GM12878 (cell line): Measurements from ENCODE around the gene DAPK3. TPM values are rescaled to one million over a fixed set of nuclear protein-coding genes. Genes with fewer than 3 reads are reported as not detected.

Source experiments
- ATAC-seq: fragments of 200-7000 bp; cut with Tn5 transposase; 3 replicates; pipeline ENCODE4 v1.9.1; 2020; ENCODE audit warnings: mild to moderate bottlenecking, moderate library complexity
- BruUV-seq: library from RNA; stranded (reverse); fragments of 400-500 nt; replicated peaks from 2 replicates; lab custom pipeline; 2021; lab: Mats Ljungman, UMichigan
- CTCF ChIA-PET: fragments of 300-600 bp; sonication (Branson Sonifier 250); formaldehyde crosslinking; extraction: SDS; loops from one replicate; lab custom pipeline; 2021; ENCODE audit warnings: inconsistent platforms; lab: Yijun Ruan, JAX
- POLR2A ChIA-PET: fragments of 350-600 bp; formaldehyde crosslinking; extraction: SDS; loops from one replicate; lab custom pipeline; 2021; ENCODE audit warnings: inconsistent platforms; lab: Charles Lee
- RAD21 ChIA-PET: fragments of 300-600 bp; sonication (Branson Sonifier 250); formaldehyde crosslinking; loops from one replicate; lab custom pipeline; 2023; ENCODE audit warnings: antibody characterized with exemption; ENCODE audit not compliant: unreplicated experiment; lab: Charles Lee
- SMC1A ChIA-PET: fragments of 300-600 bp; sonication (Branson Sonifier 250); formaldehyde crosslinking; loops from one replicate; lab custom pipeline; 2023; ENCODE audit not compliant: unreplicated experiment, uncharacterized antibody; lab: Charles Lee
- DNase-seq: peaks from one replicate; pipeline ENCODE4 v3.0.0-alpha.2; 2011; ENCODE audit warnings: low read depth, low spot score
- FAIRE-seq: peaks from 3 replicates; lab custom pipeline; 2011; peaks lifted over from hg19 to GRCh38; lab: Jason Lieb, UNC
- H2AFZ ChIP-seq: 2 replicates; pipeline ENCODE4 v1.6.0; 2011; ENCODE audit warnings: low read depth, low read length, control low read depth; ENCODE audit not compliant: control insufficient read depth
- H3K27ac ChIP-seq: 2 replicates; pipeline ENCODE4 v1.5.1; 2011; ENCODE audit warnings: control low read depth; ENCODE audit not compliant: control insufficient read depth, insufficient read depth
- H3K27me3 ChIP-seq, 2 experiments: replicated peaks in 1 of 2; 2 replicates each; pipeline versions ENCODE4 v1.6.0 to v1.6.1; 2011; ENCODE audit warnings: low read length in 1 of 2; ENCODE audit not compliant: control insufficient read depth in 2 of 2, insufficient read depth in 2 of 2
- H3K36me3 ChIP-seq, 2 experiments: 2 replicates each; pipeline ENCODE4 v1.5.1; 2011; ENCODE audit warnings: low read length in 1 of 2; ENCODE audit not compliant: control insufficient read depth in 2 of 2, insufficient read depth in 2 of 2
- H3K4me1 ChIP-seq: 2 replicates; pipeline ENCODE4 v1.6.1; 2011; ENCODE audit warnings: mild to moderate bottlenecking, low read length, moderate library complexity, mixed read lengths; ENCODE audit not compliant: control insufficient read depth, insufficient read depth
- H3K4me2 ChIP-seq: 2 replicates; pipeline ENCODE4 v1.6.0; 2011; ENCODE audit warnings: control low read depth; ENCODE audit not compliant: control insufficient read depth, insufficient read depth
- H3K4me3 ChIP-seq: fragments of 200-600 bp; sonication (generic); 2 replicates; pipeline ENCODE4 v1.5.1; 2016
- H3K79me2 ChIP-seq: 2 replicates; pipeline ENCODE4 v1.6.0; 2011; ENCODE audit warnings: low read length; ENCODE audit not compliant: control insufficient read depth, insufficient read depth
- H3K9ac ChIP-seq: 2 replicates; pipeline ENCODE4 v1.8.0; 2011; ENCODE audit warnings: low read length, control low read depth, mixed read lengths; ENCODE audit not compliant: control insufficient read depth, insufficient read depth
- H3K9me3 ChIP-seq: replicated peaks from 3 replicates; pipeline ENCODE4 v1.5.1; 2011; ENCODE audit warnings: mild to moderate bottlenecking, low read length; ENCODE audit not compliant: control insufficient read depth, insufficient read depth
- H4K20me1 ChIP-seq: 2 replicates; pipeline ENCODE4 v1.6.0; 2011; ENCODE audit not compliant: control insufficient read depth, insufficient read depth
- MXI1 ChIP-seq: fragments of 150-350 bp; IDR thresholded peaks from 2 replicates; pipeline ENCODE4 v1.6.1; 2011; ENCODE audit warnings: low read depth, mild to moderate bottlenecking, inconsistent platforms, low read length, improper control_type of control experiment
- POLR2A ChIP-seq: IDR thresholded peaks from 2 replicates; pipeline ENCODE4 v1.6.1; 2011; ENCODE audit warnings: low read depth, mild to moderate bottlenecking, low read length
- POU2F2 ChIP-seq: IDR thresholded peaks from 3 replicates; pipeline ENCODE4 v1.6.1; 2011; ENCODE audit warnings: low read depth, mild to moderate bottlenecking, low read length, borderline replicate concordance
- RBBP5 ChIP-seq: fragments of 200-600 bp; sonication (generic); conservative IDR thresholded peaks from 2 replicates; pipeline ENCODE4 v1.6.1; 2016
- SIN3A ChIP-seq: IDR thresholded peaks from 2 replicates; pipeline ENCODE4 v1.6.1; 2012; ENCODE audit warnings: low read depth, low read length, improper control_type of control experiment
- SRF ChIP-seq, 2 experiments: IDR thresholded peaks; 2 replicates each; pipeline ENCODE4 v1.6.1; 2011; ENCODE audit warnings: low read depth in 2 of 2, low read length in 2 of 2, mild to moderate bottlenecking in 1 of 2, moderate library complexity in 1 of 2
- STAT1 ChIP-seq: fragments of 450-650 bp; conservative IDR thresholded peaks from 2 replicates; pipeline ENCODE4 v1.6.1; 2014; ENCODE audit warnings: antibody characterized with exemption, mild to moderate bottlenecking
- ZBTB4 ChIP-seq: fragments of 450-650 bp; formaldehyde crosslinking; IDR thresholded peaks from 2 replicates; pipeline ENCODE4 v1.4.0; 2022; ENCODE audit warnings: mild to moderate bottlenecking, moderate library complexity
- ZNF207 ChIP-seq: fragments of 450-650 bp; IDR thresholded peaks from 2 replicates; pipeline ENCODE4 v1.6.1; 2014; ENCODE audit warnings: antibody characterized with exemption, mild to moderate bottlenecking, borderline replicate concordance
- ZNF384 ChIP-seq: IDR thresholded peaks from 2 replicates; pipeline ENCODE4 v1.6.1; 2012; ENCODE audit warnings: low read depth, mild to moderate bottlenecking, low read length, improper control_type of control experiment, borderline replicate concordance
- WGBS: methylation state at CpG from one replicate; pipeline ENCODE4 v1.1.6; 2016; ENCODE audit warnings: low lambda C conversion rate; ENCODE audit not compliant: insufficient replicate concordance, insufficient coverage; ENCODE audit errors: missing lambda C conversion rate; 5-methylcytosine and 5-hydroxymethylcytosine counted together
- in situ Hi-C: fragments of 300-500 bp; cut with MboI; formaldehyde crosslinking; loops from 9 replicates; pipeline ENCODE4 v1.14.3; 2018; ENCODE audit warnings: mixed read lengths
- intact Hi-C: fragments of 100-400 bp; cut with micrococcal nuclease; formaldehyde crosslinking; loops from one replicate; pipeline ENCODE4 v1.14.2; 2022; ENCODE audit not compliant: unreplicated experiment
- polyA plus RNA-seq, 11 experiments: library from polyadenylated mRNA; depleted of rRNA in 4 of 11; unstranded in 6 of 11; stranded (reverse) in 5 of 11; fragments of >200 nt; fragmentation: Nextera tagmentation in 4 of 11; fragmentation: Illumina TruSeq in 1 of 11; extraction: Ambion mirVana in 4 of 11; extraction: Trizol in 1 of 11; gene quantifications; 1 replicate in 1 of 11; 2 replicates in 10 of 11; pipeline versions ENCODE4 v1.2.1 to v1.2.3, GENCODE V29; 2011 to 2016; ENCODE audit warnings: inconsistent platforms in 2 of 11, missing spikeins in 2 of 11, low read depth in 1 of 11
- total RNA-seq, 4 experiments: library from RNA; depleted of rRNA in 3 of 4; stranded (reverse); fragments of >200 nt in 3 of 4; fragmentation: Illumina TruSeq in 1 of 4; extraction: Trizol in 1 of 4; gene quantifications; 2 replicates each; pipeline versions ENCODE4 v1.2.1 to v1.2.3, GENCODE V29; 2013 to 2021
- TF ChIP-seq, protein P1 (sequence below): IDR thresholded peaks from 2 replicates; pipeline ENCODE4 v1.6.1; 2011; ENCODE audit warnings: low read depth, mild to moderate bottlenecking, low read length, moderate library complexity, borderline replicate concordance; ENCODE audit errors: extremely low read depth
- TF ChIP-seq, protein P2 (sequence below), 3 experiments: IDR thresholded peaks in 2 of 3; conservative IDR thresholded peaks in 1 of 3; 2 replicates each; pipeline ENCODE4 v1.5.1; 2011; ENCODE audit warnings: low read depth in 3 of 3, low read length in 3 of 3, mild to moderate bottlenecking in 3 of 3, control low read depth in 2 of 3, moderate library complexity in 2 of 3, inconsistent platforms in 1 of 3, mixed read lengths in 1 of 3; ENCODE audit not compliant: control insufficient read depth in 2 of 3, insufficient read depth in 1 of 3; ENCODE audit errors: extremely low read depth in 1 of 3

Gene DAPK3
- total and polyA plus RNA-seq, 10 of the 15 experiments (the other 5 are each of a cell fraction or from before 2014, with no cell fraction given): 0.13 to 46.4 (median 24.8) TPM

DNA sequence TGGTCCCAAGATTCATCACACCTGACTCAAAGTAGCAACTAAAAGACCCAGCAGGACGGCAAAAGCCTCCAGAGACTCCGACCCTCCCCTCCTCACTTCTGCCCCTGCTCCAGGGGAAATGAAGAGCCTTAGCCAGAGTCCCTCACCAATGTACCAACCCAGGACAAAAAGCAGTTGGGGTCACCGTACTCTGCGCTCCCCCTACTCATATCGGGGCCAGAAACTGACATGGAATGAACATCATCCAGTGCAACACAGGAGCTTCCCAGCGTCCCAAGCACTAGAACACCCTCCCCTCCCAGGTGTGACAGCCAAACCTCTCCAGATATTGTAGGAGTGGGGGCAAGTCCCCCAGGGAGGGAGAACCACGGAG lies 12.6 kb upstream of the DAPK3 start (continued):
- TF ChIP-seq, protein P1, sequence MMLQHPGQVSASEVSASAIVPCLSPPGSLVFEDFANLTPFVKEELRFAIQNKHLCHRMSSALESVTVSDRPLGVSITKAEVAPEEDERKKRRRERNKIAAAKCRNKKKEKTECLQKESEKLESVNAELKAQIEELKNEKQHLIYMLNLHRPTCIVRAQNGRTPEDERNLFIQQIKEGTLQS: no peak
- TF ChIP-seq RBBP5: no peak
- TF ChIP-seq SIN3A: no peak
- TF ChIP-seq MXI1: no peak

DNA sequence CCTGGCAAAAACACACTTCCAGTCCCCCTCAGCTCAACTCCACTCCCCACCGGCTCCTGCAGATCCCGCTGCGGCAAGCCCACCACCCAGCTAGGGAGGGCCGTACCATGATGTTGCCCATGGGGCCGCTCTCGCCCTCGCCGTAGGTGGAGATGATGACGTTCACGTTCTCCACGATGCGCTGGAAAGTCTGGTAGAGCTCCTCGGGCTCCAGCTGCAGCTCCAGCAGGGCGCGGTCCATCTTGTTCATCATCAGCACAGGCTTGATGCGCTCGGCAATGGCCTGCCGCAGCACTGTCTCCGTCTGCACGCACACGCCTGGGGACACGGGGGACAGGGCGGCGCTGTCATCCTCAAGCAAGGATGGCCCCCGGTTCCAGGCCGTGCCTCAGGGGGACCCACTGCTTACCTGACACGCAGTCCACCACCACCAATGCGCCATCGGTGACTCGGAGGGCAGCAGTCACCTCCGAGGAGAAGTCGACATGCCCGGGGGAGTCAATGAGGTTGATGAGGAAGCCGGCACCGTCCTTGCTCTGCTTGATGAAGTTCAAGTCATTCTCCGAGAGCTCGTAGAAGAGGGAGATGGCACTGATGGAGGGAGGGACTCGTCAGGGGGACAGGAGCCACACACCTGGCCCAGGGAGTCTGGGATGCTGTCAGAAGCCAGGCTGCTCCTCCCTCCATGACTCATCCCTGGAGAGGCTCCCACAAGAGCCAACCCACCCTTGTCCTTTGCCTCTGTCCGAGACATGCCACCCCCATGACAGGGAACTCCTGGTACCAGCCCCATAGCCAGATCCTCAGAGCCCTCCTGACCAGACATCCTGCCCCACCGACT lies 12.0 kb upstream of the DAPK3 start:
- SMC1A ChIA-PET: no interaction called here
- peaks cover 14% of the 10 kb centered on the region for H3K4me1 ChIP-seq
- no TSS peak for BruUV-seq
- no peak for FAIRE-seq
- 83% methylated on average over 40 of the region's 40 CpGs for WGBS
- H3K27me3 ChIP-seq: no peaks in the 10 kb centered on the region
- H3K9me3 ChIP-seq: no peaks in the 10 kb centered on the region
- in situ Hi-C loops: no loop called here
- H3K36me3 ChIP-seq: peaks cover 40 to 56% of the 10 kb centered on the region in 2 experiments
- DNase-seq: no peak
- peaks cover 48% of the 10 kb centered on the region for H4K20me1 ChIP-seq
- peak overlapping the region; percentile 97 for H3K4me3 ChIP-seq
- no peak for ATAC-seq
- peak overlapping the region; percentile 96 for H3K9ac ChIP-seq
- H3K27ac ChIP-seq: peak overlapping the region; percentile 79; the same call in 1 of the 2 replicates
- POLR2A ChIA-PET: interaction anchor here (1.9 kb wide), 1 partner anchor 12 kb away, joined by 8 read pairs; the partner anchor contains the start of gene DAPK3
- H3K4me2 ChIP-seq: peak overlapping the region; percentile 89
- intact Hi-C loops: no loop called here
- CTCF ChIA-PET: interaction anchor here (1.0 to 1.2 kb wide), 2 partner anchors 24 to 157 kb away, joined by 3 to 4 read pairs; partner anchors contain the start of gene PIAS4
- RAD21 ChIA-PET: no interaction called here
- H2AFZ ChIP-seq: no peak overlapping the region
- peaks cover 71% of the 10 kb centered on the region for H3K79me2 ChIP-seq
- TF ChIP-seq ZNF384 (no peak), POLR2A (peak; percentile 81), ZNF207 (no peak), ZBTB4 (CRISPR knock-in tag) (no peak), STAT1 (no peak), SRF (IDR thresholded peaks at IDR 0.05; ENCODE audit: low read depth in 2 of 2, low read length in 2 of 2) (peak in 1 of 2 experiments; percentile 19; a peak in 1 of 4 replicates), POU2F2 (no peak)
- TF ChIP-seq, protein P2, sequence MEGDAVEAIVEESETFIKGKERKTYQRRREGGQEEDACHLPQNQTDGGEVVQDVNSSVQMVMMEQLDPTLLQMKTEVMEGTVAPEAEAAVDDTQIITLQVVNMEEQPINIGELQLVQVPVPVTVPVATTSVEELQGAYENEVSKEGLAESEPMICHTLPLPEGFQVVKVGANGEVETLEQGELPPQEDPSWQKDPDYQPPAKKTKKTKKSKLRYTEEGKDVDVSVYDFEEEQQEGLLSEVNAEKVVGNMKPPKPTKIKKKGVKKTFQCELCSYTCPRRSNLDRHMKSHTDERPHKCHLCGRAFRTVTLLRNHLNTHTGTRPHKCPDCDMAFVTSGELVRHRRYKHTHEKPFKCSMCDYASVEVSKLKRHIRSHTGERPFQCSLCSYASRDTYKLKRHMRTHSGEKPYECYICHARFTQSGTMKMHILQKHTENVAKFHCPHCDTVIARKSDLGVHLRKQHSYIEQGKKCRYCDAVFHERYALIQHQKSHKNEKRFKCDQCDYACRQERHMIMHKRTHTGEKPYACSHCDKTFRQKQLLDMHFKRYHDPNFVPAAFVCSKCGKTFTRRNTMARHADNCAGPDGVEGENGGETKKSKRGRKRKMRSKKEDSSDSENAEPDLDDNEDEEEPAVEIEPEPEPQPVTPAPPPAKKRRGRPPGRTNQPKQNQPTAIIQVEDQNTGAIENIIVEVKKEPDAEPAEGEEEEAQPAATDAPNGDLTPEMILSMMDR (IDR thresholded peaks at IDR 0.05 in 2 of 3, conservative IDR thresholded peaks at IDR 0.05 in 1 of 3; ENCODE audit: control insufficient read depth in 2 of 3, extremely low read depth in 1 of 3, insufficient read depth in 1 of 3, low read depth in 3 of 3, low read length in 3 of 3): no peak
